ENCODE results near the gene XXYLT1. TPM values are rescaled to one million over a fixed set of nuclear protein-coding genes. Genes with fewer than 3 reads are reported as not detected.

Gene XXYLT1
- total and polyA plus RNA-seq, 12 donors: 6.2 to 14.6 (median 9.3) TPM

GRCh38 chr3:195118671-195119070, 152.3 kb downstream of the XXYLT1 start:
- H3K4me1 ChIP-seq (replicated peaks in 1 of 2): peaks cover 0 to 3% of the 10 kb centered on the region in 2 donors
- no peaks in the 10 kb centered on the region for H3K27me3 ChIP-seq
- H3K4me3 ChIP-seq: no peak overlapping the region
- DNase-seq: no peak
- no peaks in the 10 kb centered on the region for H3K9me3 ChIP-seq (replicated peaks in 1 of 3)
- TF ChIP-seq CTCF (IDR thresholded peaks at IDR 0.05): no peak
- no peak for TF ChIP-seq POLR2A (IDR thresholded peaks at IDR 0.05)
- H3K27ac ChIP-seq: peak overlapping the region in 2 of 5 donors; percentile 21 to 65
- no peaks in the 10 kb centered on the region for H3K36me3 ChIP-seq (replicated peaks in 1 of 2)
- intact Hi-C loops (cut with DNase I): loop anchor here in 1 of 2 donors (10.0 kb wide), 1 partner anchor 136 kb away; no protein-coding TSS in a partner anchor
- 85 to 90% (median 85%) methylated on average over 13 of the region's 13 CpGs for WGBS, 4 donors

GRCh38 chr3:195117978-195118581, 152.9 kb downstream of the XXYLT1 start:
- peak in 4 of 6 experiments; percentile 12 to 30 (median 20) for TF ChIP-seq CTCF (IDR thresholded peaks at IDR 0.05)
- TF ChIP-seq POLR2A (IDR thresholded peaks at IDR 0.05): no peak
- H3K4me1 ChIP-seq (replicated peaks in 1 of 2): peaks cover 0 to 3% of the 10 kb centered on the region in 2 donors
- no peaks in the 10 kb centered on the region for H3K9me3 ChIP-seq (replicated peaks in 1 of 3)
- 47 to 68% (median 64%) methylated on average over 7 to 10 of the region's 10 CpGs for WGBS, 4 donors
- peak overlapping the region in 1 of 5 donors; percentile 65 for H3K27ac ChIP-seq
- no peaks in the 10 kb centered on the region for H3K36me3 ChIP-seq (replicated peaks in 1 of 2)
- no peaks in the 10 kb centered on the region for H3K27me3 ChIP-seq
- H3K4me3 ChIP-seq: no peak overlapping the region
- intact Hi-C loops (cut with DNase I): loop anchor here in 1 of 2 donors (10.0 kb wide), 1 partner anchor 137 kb away; no protein-coding TSS in a partner anchor
- peak in 2 of 7 donors; percentile 47 to 66 for DNase-seq

- Histone ChIP-seq H3K27ac (peak overlapping the region in 1 of 5 donors; percentile 10), H3K4me3 (no peak overlapping the region), H3K27me3 (no peaks in the 10 kb centered on the region), H3K36me3 (replicated peaks in 1 of 2) (no peaks in the 10 kb centered on the region), H3K4me1 (replicated peaks in 1 of 2) (peaks cover 0 to 3% of the 10 kb centered on the region in 2 donors), H3K9me3 (replicated peaks in 1 of 3) (no peaks in the 10 kb centered on the region)
- WGBS, 4 donors: 67 to 78% (median 72%) methylated on average over 5 of the region's 5 CpGs
- no peak for DNase-seq
- TF ChIP-seq POLR2A (IDR thresholded peaks at IDR 0.05) (no peak), CTCF (IDR thresholded peaks at IDR 0.05) (no peak)
- intact Hi-C loops (cut with DNase I): loop anchor here in 1 of 2 donors (10.0 kb wide), 1 partner anchor 138 kb away; no protein-coding TSS in a partner anchor
Measured at GRCh38 chr3:195116407-195117185, 154.4 kb downstream of the XXYLT1 start.

Measured in adrenal gland (tissue), 12 donors.